Retinal pigment epithelial cell (primary cell): ENCODE results near the gene APH1B.

Experiments used
- DNase-seq: peaks from one replicate; pipeline ENCODE4 v3.0.0-alpha.2; 2010; ENCODE audit warnings: low read depth
- H3K4me3 ChIP-seq: 2 replicates; pipeline ENCODE4 v1.5.1; 2011; ENCODE audit warnings: mild to moderate bottlenecking, low read length, control low read depth, moderate library complexity
- TF ChIP-seq, protein P1 (sequence below): conservative IDR thresholded peaks from 2 replicates; pipeline ENCODE4 v1.5.1; 2011; ENCODE audit warnings: low read depth, low read length, control low read depth, inconsistent platforms

APH1B gene

DNA sequence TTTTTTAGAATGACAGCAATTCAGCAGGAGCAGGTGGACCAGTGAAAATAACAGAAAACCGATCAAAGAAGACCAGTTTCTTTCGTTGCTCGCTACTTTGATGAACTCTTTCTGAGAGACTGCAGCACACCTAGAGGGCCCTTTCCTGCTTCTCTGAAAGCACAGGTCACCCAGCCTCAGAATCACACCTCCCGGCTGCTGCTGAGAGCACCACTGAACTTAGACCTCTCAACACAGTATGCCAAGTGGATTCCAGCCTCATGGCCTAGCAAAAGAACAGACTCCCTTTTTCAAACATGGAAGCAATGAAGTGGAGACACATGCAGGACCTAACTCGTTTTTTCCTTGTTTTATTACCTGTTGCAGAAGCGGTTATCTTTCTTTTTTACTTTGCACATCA, 13.9 kb upstream of the APH1B start:
- TF ChIP-seq, protein P1, sequence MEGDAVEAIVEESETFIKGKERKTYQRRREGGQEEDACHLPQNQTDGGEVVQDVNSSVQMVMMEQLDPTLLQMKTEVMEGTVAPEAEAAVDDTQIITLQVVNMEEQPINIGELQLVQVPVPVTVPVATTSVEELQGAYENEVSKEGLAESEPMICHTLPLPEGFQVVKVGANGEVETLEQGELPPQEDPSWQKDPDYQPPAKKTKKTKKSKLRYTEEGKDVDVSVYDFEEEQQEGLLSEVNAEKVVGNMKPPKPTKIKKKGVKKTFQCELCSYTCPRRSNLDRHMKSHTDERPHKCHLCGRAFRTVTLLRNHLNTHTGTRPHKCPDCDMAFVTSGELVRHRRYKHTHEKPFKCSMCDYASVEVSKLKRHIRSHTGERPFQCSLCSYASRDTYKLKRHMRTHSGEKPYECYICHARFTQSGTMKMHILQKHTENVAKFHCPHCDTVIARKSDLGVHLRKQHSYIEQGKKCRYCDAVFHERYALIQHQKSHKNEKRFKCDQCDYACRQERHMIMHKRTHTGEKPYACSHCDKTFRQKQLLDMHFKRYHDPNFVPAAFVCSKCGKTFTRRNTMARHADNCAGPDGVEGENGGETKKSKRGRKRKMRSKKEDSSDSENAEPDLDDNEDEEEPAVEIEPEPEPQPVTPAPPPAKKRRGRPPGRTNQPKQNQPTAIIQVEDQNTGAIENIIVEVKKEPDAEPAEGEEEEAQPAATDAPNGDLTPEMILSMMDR, result no peak
- no peak overlapping the region for H3K4me3 ChIP-seq
- no peak for DNase-seq

DNA sequence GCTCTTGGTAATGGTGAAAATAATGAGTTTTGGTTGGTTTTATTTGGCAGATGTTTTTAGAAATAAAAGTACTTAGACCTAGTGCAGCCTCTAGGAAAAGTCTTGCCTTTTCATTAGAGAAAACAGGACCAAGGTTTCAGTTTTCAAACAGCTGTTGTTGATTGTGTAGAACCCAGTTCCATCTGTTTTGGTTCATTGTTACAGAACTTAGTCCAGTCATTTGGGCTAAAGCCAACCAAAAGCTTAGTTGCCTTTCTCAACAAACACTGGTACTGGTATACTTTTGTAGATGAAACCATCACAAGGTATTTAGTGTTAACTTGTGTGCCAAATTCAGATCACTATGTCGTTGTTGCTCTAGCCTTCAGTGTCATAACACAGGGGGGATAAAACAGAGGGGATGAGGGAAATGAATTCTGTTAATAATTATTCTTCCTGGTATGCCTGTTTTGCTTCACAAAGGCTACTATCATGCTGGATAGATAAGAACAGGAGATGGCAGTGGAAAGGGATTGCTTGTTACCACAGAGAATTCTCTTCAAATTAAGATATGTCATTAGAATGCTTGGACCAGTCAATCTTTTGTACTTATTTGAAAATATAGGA, 12.6 kb upstream of the APH1B start:
- TF ChIP-seq, protein P1, result no peak
- H3K4me3 ChIP-seq, result no peak overlapping the region
- no peak for DNase-seq

DNA sequence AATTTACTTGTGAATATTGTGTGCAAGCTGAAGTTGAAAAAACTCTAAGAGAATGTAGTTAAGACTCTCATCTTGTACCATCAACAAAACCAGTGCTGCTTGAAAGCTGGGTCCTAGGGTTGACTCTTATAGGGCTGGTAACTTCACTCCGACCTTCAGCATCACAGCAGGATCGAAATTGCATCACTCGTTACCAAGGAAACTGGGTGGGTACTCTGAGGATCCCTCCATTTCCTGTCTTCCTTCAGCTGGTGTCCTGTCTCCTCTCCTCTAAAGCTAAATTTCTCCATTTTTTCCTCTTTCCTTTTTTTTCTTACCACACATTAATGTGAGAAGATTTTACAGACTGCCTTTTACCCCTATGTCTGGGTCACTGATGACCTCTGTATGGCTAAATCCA, 3.0 kb upstream of the APH1B start:
- TF ChIP-seq, protein P1, result no peak
- DNase-seq, result no peak
- H3K4me3 ChIP-seq, result no peak overlapping the region

DNA sequence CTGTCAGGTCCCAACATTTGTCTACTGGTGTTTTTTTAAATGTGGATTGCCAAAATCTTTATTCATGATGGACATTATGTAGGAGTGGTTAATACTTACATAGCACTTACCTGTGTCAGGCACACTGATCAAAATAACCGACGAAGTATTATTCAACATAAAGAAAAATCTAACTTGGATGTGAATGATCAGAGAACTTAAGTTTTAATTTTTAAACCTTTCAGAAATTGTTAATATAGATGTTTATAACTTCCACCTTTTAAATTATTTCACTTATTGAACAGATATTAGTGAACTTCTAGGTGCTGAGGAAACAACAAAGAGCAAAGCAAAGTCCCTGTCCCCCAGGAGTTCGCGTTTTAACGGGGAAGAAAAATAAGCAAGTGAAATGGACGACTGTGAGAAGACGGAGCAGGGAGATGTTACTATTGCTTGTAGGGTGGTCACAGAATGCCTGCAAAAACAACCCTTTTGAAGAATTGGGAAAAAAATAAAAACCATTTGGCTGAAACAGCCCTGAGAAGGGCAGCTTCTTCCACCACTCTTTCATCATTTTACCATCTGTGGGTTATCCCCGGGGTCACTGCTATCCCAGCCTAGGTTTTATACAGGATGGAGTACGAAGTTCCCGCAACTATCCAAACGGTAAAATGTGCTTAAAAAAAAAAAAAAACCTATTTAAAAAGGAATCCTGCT, 915 bp upstream of the APH1B start:
- H3K4me3 ChIP-seq, result peak overlapping the region; percentile 61
- TF ChIP-seq, protein P1, result no peak
- DNase-seq, result no peak

DNA sequence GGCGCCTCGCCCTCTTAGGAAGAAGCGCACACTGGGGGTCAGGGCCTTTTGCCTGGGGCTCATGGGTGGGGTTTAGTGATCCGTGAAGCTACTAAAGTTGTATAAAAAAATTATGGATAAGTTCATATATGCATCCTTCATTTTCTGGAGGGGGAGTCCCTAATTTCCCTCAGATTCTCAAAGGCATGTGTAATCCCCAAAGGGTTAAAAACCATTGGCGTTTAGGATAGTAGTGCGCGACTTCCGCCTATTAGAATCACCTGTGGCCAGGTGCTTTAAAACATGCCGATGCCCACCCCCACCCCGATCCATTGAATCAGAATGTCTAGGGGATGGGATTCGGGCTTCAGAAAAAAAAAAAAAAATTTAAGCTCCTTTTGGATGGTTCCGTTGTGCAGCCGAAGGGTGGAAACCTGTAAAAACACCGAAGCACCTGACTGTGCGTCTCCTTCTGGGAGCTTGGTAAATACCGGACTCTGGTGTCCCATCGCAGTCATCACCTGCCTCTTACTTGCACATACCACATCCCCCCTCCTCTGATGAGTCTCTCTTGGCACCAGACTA, 570 bp downstream of the APH1B start:
- DNase-seq, result no peak
- TF ChIP-seq, protein P1, result no peak
- peak overlapping the region; percentile 68 for H3K4me3 ChIP-seq

DNA sequence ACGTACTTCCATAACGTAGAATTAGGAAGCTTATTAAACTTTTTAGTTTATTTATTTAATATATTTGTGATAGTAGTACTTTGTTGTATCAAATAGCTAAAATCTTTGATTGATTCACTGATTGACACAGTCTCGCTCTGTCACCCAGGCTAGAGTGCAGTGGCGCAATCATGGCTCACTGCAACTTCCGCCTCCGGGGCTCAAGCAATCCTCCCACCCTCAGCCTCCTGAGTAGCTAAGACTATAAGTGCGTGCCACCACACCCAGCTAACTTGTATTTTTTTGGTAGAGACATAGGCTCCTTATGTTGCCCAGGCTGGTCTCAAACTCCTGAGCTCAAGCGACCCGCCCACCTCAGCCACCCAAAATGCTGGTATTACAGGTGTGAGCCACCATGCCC, 5.7 kb downstream of the APH1B start:
- no peak for DNase-seq
- no peak overlapping the region for H3K4me3 ChIP-seq
- TF ChIP-seq, protein P1, result no peak

DNA sequence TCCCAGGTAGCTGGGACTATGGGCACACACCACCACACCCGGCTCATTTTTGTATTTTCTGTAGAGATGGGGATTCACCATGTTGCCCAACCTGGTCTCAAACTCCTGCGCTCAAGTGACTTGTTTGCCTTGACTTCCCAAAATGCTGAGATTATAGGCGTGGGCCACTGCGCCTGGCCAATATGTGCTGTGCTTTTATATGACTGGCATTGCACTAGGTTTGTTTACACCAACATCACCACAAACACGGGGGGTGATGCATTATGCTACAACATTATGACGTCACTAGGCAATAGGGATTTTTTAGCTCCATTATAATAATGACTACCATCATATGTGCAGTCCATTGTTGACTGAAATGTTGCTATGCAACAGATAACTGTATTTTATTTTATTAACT, 6.9 kb downstream of the APH1B start:
- DNase-seq, result no peak
- TF ChIP-seq, protein P1, result no peak

More for the DNA sequence above, 6.9 kb downstream of the APH1B start:
- no peak overlapping the region for H3K4me3 ChIP-seq
